PC-3 (cell line): ENCODE data around the gene MBD3L5. TPM values are rescaled to one million over a fixed set of nuclear protein-coding genes. Genes with fewer than 3 reads are reported as not detected.
"Not testable (repeated sequence)": the region's sequence is repeated elsewhere in the genome, so short reads cannot be mapped to it uniquely, and the experiment has no call there.

Source experiments
- ATAC-seq: fragments of 200-7000 bp; cut with Tn5 transposase; 2 replicates; pipeline ENCODE4 v1.9.1; 2020; ENCODE audit warnings: mild to moderate bottlenecking, moderate library complexity
- BruUV-seq: library from RNA; stranded (reverse); fragments of 400-500 nt; replicated peaks from 2 replicates; lab custom pipeline; 2021; lab: Mats Ljungman, UMichigan
- CTCF ChIA-PET: fragments of 300-600 bp; sonication (Branson Sonifier 250); formaldehyde crosslinking; loops from one replicate; lab custom pipeline; 2022; ENCODE audit warnings: antibody characterized with exemption; lab: Charles Lee
- POLR2A ChIA-PET: fragments of 300-600 bp; sonication (Branson Sonifier 250); formaldehyde crosslinking; loops from one replicate; lab custom pipeline; 2022; ENCODE audit warnings: antibody characterized with exemption; ENCODE audit not compliant: unreplicated experiment; lab: Charles Lee
- DNase-seq: peaks from one replicate; pipeline ENCODE4 v3.0.0-alpha.2; 2015
- H2AFZ ChIP-seq: fragments of 300-600 bp; sonication (generic); 2 replicates; pipeline ENCODE4 v1.6.0; 2016; ENCODE audit warnings: antibody characterized with exemption, low read length
- H3F3A ChIP-seq: fragments of 300-600 bp; sonication (generic); one replicate; pipeline ENCODE4 v1.6.0; 2017; ENCODE audit warnings: antibody characterized with exemption, low read length, control low read depth, mild to moderate bottlenecking; ENCODE audit not compliant: unreplicated experiment
- H3K27ac ChIP-seq: fragments of 300-600 bp; sonication (generic); 2 replicates; pipeline ENCODE4 v1.5.1; 2016; ENCODE audit warnings: mild to moderate bottlenecking, low read length
- H3K27me3 ChIP-seq: fragments of 300-600 bp; sonication (generic); 2 replicates; pipeline ENCODE4 v1.6.1; 2016; ENCODE audit warnings: low read length, mixed read lengths
- H3K36me3 ChIP-seq: fragments of 300-600 bp; sonication (generic); 2 replicates; pipeline ENCODE4 v1.6.1; 2016; ENCODE audit warnings: low read depth, mixed run types, low read length, mixed read lengths
- H3K4me1 ChIP-seq: fragments of 300-600 bp; sonication (generic); 2 replicates; pipeline ENCODE4 v1.5.1; 2016; ENCODE audit warnings: low read length; ENCODE audit not compliant: insufficient read depth
- H3K4me2 ChIP-seq: fragments of 300-600 bp; sonication (generic); 2 replicates; pipeline ENCODE4 v1.6.0; 2016; ENCODE audit warnings: low read length
- H3K4me3 ChIP-seq: fragments of 300-600 bp; sonication (generic); 2 replicates; pipeline ENCODE4 v1.5.1; 2016; ENCODE audit warnings: mild to moderate bottlenecking, low read length, mixed read lengths
- H3K79me2 ChIP-seq: fragments of 300-600 bp; sonication (generic); 2 replicates; pipeline ENCODE4 v1.6.1; 2017; ENCODE audit warnings: low read length, mixed read lengths
- H3K9ac ChIP-seq: fragments of 300-600 bp; sonication (generic); 2 replicates; pipeline ENCODE4 v1.6.0; 2016; ENCODE audit warnings: mild to moderate bottlenecking, low read length
- H3K9me2 ChIP-seq: fragments of 300-600 bp; sonication (generic); replicated peaks from 2 replicates; pipeline ENCODE4 v1.6.1; 2016; ENCODE audit warnings: mixed run types, low read length, mixed read lengths
- H3K9me3 ChIP-seq: fragments of 300-600 bp; sonication (generic); 2 replicates; pipeline ENCODE4 v1.6.1; 2016; ENCODE audit warnings: low read length, mixed read lengths
- H4K20me1 ChIP-seq: fragments of 300-600 bp; sonication (generic); 2 replicates; pipeline ENCODE4 v1.6.1; 2016; ENCODE audit warnings: low read length, mixed read lengths
- CTCF ChIP-seq: fragments of 300-600 bp; sonication (generic); conservative IDR thresholded peaks from 2 replicates; pipeline ENCODE4 v1.5.1; 2017; ENCODE audit warnings: antibody characterized with exemption, low read depth, mild to moderate bottlenecking, low read length
- EZH2 ChIP-seq: fragments of 300-600 bp; sonication (generic); IDR thresholded peaks from one replicate; pipeline ENCODE4 v1.6.1; 2017; ENCODE audit warnings: antibody characterized with exemption, mild to moderate bottlenecking, low read length; ENCODE audit not compliant: unreplicated experiment
- EZH2phosphoT487 ChIP-seq: fragments of 300-600 bp; sonication (generic); IDR thresholded peaks from 2 replicates; pipeline ENCODE4 v1.6.1; 2018; ENCODE audit warnings: mild to moderate bottlenecking, antibody characterized with exemption, low read length, borderline replicate concordance
- intact Hi-C: fragments of 100-400 bp; cut with micrococcal nuclease; formaldehyde crosslinking; loops from 2 replicates; pipeline ENCODE4 v1.9.0; 2023
- total RNA-seq: library from RNA; depleted of rRNA; stranded (reverse); fragments of >200 nt; gene quantifications from 2 replicates; pipeline ENCODE4 v1.2.3, GENCODE V29; 2014

Gene MBD3L5
- total RNA-seq, 1 experiment from 2014 or later = not detected

GRCh38 chr19:7018828-7019227 is 11.6 kb upstream of the MBD3L5 start:
- BruUV-seq = no TSS peak
- ChIA-PET CTCF (no interaction called here), POLR2A (no interaction called here)
- H3K9me2 ChIP-seq = no peaks in the 10 kb centered on the region
- H4K20me1 ChIP-seq = no peaks in the 10 kb centered on the region
- no peak overlapping the region for H3K4me3 ChIP-seq
- no peaks in the 10 kb centered on the region for H3K79me2 ChIP-seq
- H3K4me1 ChIP-seq = no peaks in the 10 kb centered on the region
- no peak overlapping the region for H3K9ac ChIP-seq
- DNase-seq = no peak
- no peaks in the 10 kb centered on the region for H3K36me3 ChIP-seq
- intact Hi-C loops = no loop called here
- peaks cover 12% of the 10 kb centered on the region; the same call in 1 of the 2 replicates for H3K27me3 ChIP-seq
- no peak overlapping the region for H3K4me2 ChIP-seq
- H2AFZ ChIP-seq = no peak overlapping the region
- no peak for ATAC-seq
- H3K27ac ChIP-seq = no peak overlapping the region
- H3K9me3 ChIP-seq = 0 out of 2 replicates have a peak, but pooled peaks cover 4% of the 10 kb centered on the region
- TF ChIP-seq EZH2 = no peak
- TF ChIP-seq CTCF = no peak
- no peak for TF ChIP-seq EZH2phosphoT487
- H3F3A ChIP-seq = no peaks in the 10 kb centered on the region

GRCh38 chr19:7021331-7021730 is 9.0 kb upstream of the MBD3L5 start, which contains the start of gene MBD3L2B:
Gene MBD3L2B, minus strand, starts transcription at chr19:7021431. Its CDS starts 34 bp downstream, at chr19:7021397.
- H3K4me2 ChIP-seq, H3K4me3 ChIP-seq, H3F3A ChIP-seq, H3K79me2 ChIP-seq, BruUV-seq, POLR2A ChIA-PET, H3K27ac ChIP-seq, intact Hi-C loops, H2AFZ ChIP-seq, ATAC-seq, H3K4me1 ChIP-seq, H4K20me1 ChIP-seq, H3K9me3 ChIP-seq, H3K36me3 ChIP-seq, H3K9ac ChIP-seq, CTCF ChIA-PET, DNase-seq, H3K9me2 ChIP-seq: not testable (repeated sequence)
- peaks cover 12% of the 10 kb centered on the region; the same call in 1 of the 2 replicates for H3K27me3 ChIP-seq

- H2AFZ ChIP-seq, H3K4me2 ChIP-seq, ATAC-seq, H3K4me3 ChIP-seq, H4K20me1 ChIP-seq, DNase-seq, CTCF ChIA-PET, H3K9ac ChIP-seq, H3K27me3 ChIP-seq, H3K4me1 ChIP-seq, H3F3A ChIP-seq, POLR2A ChIA-PET, H3K36me3 ChIP-seq, H3K9me2 ChIP-seq, H3K79me2 ChIP-seq, H3K27ac ChIP-seq, BruUV-seq, H3K9me3 ChIP-seq, intact Hi-C loops: not testable (repeated sequence)
Observed at GRCh38 chr19:7028790-7029189, 1.6 kb upstream of the MBD3L5 start.

- DNase-seq, H2AFZ ChIP-seq, H3K79me2 ChIP-seq, H3K9me3 ChIP-seq, H3K27ac ChIP-seq, H3K9ac ChIP-seq, POLR2A ChIA-PET, ATAC-seq, H3F3A ChIP-seq, BruUV-seq, H3K36me3 ChIP-seq, H4K20me1 ChIP-seq, H3K4me1 ChIP-seq, H3K9me2 ChIP-seq, CTCF ChIA-PET, H3K4me2 ChIP-seq, H3K27me3 ChIP-seq, intact Hi-C loops, H3K4me3 ChIP-seq: not testable (repeated sequence)
Observed at GRCh38 chr19:7040079-7040478, 9.7 kb downstream of the MBD3L5 start, which contains the start of gene MBD3L4. Gene MBD3L4, minus strand, starts transcription at chr19:7040179. Its CDS starts 35 bp downstream, at chr19:7040144.

- ATAC-seq, H3K4me1 ChIP-seq, H3K9me2 ChIP-seq, CTCF ChIA-PET, H3K4me2 ChIP-seq, H4K20me1 ChIP-seq, H3K4me3 ChIP-seq, H3K9me3 ChIP-seq, H3K36me3 ChIP-seq, DNase-seq, H3F3A ChIP-seq, POLR2A ChIA-PET, BruUV-seq, H3K79me2 ChIP-seq, H3K27me3 ChIP-seq, H3K9ac ChIP-seq, intact Hi-C loops, H2AFZ ChIP-seq, H3K27ac ChIP-seq: not testable (repeated sequence)
Observed at GRCh38 chr19:7041563-7041962, 11.2 kb downstream of the MBD3L5 start.

GRCh38 chr19:7049021-7049420 is 18.6 kb downstream of the MBD3L5 start, which contains the start of gene MBD3L2:
Gene MBD3L2, plus strand, starts transcription at chr19:7049321. Its CDS starts 53 bp downstream, at chr19:7049374.
- H3K4me3 ChIP-seq, CTCF ChIA-PET, H3F3A ChIP-seq, DNase-seq, H3K9ac ChIP-seq, H3K27me3 ChIP-seq, H4K20me1 ChIP-seq, ATAC-seq, BruUV-seq, H3K4me1 ChIP-seq, intact Hi-C loops, H3K4me2 ChIP-seq, H3K79me2 ChIP-seq, H2AFZ ChIP-seq, POLR2A ChIA-PET, H3K27ac ChIP-seq, H3K9me3 ChIP-seq, H3K9me2 ChIP-seq, H3K36me3 ChIP-seq: not testable (repeated sequence)
